Subcutaneous adipose tissue (tissue), 4 donors: ENCODE measurements around the gene RIMS3. TPM values are rescaled to one million over a fixed set of nuclear protein-coding genes. Genes with fewer than 3 reads are reported as not detected.

Experiments used
- CTCF ChIP-seq: fragments of 450-650 bp; IDR thresholded peaks from one replicate; pipeline ENCODE4 v1.5.1; 2016; ENCODE audit warnings: low read depth, mild to moderate bottlenecking, control low read depth, antibody characterized with exemption, moderate library complexity
- total RNA-seq, 4 donors: library from RNA; depleted of rRNA; stranded (reverse); fragments of >200 nt; gene quantifications; one replicate each; pipeline ENCODE4 v1.1.0, GENCODE V29; 2016

RIMS3 gene
- total RNA-seq, 4 donors from 2014 or later = 0.33 to 2.7 (median 2.2) TPM

GRCh38 chr1:40625476-40626382, 39.8 kb downstream of the RIMS3 start:
- no peak for TF ChIP-seq CTCF

- TF ChIP-seq CTCF = no peak
Measured at GRCh38 chr1:40625076-40625475, 40.4 kb downstream of the RIMS3 start.

GRCh38 chr1:40622936-40623629, 42.4 kb downstream of the RIMS3 start:
- TF ChIP-seq CTCF = no peak

- TF ChIP-seq CTCF = no peak
Measured at GRCh38 chr1:40621821-40622450, 43.5 kb downstream of the RIMS3 start.

GRCh38 chr1:40620586-40621210, 44.8 kb downstream of the RIMS3 start:
- TF ChIP-seq CTCF = no peak

GRCh38 chr1:40620150-40620549, 45.3 kb downstream of the RIMS3 start:
- TF ChIP-seq CTCF = no peak

- TF ChIP-seq CTCF = no peak
Measured at GRCh38 chr1:40618108-40618507, 47.4 kb downstream of the RIMS3 start.
